DMS114 treated with DMSO at 0.1 percent for 48 hours (cell line): Measurements from ENCODE around the gene SIAE.

Experiments used
- DNase-seq: peaks from one replicate; lab custom pipeline; 2025; ENCODE audit not compliant: unreplicated experiment; lab: John Stamatoyannopoulos, UW

Gene SIAE

GRCh38 chr11:124583781-124584180 lies 89.8 kb downstream of the SIAE start:
- no peak for DNase-seq
